ENCODE measurements around the gene NRCAM. TPM values are rescaled to one million over a fixed set of nuclear protein-coding genes. Genes with fewer than 3 reads are reported as not detected.

Gene NRCAM
- total RNA-seq, 1 donor from 2014 or later, result 60.4 TPM

DNA sequence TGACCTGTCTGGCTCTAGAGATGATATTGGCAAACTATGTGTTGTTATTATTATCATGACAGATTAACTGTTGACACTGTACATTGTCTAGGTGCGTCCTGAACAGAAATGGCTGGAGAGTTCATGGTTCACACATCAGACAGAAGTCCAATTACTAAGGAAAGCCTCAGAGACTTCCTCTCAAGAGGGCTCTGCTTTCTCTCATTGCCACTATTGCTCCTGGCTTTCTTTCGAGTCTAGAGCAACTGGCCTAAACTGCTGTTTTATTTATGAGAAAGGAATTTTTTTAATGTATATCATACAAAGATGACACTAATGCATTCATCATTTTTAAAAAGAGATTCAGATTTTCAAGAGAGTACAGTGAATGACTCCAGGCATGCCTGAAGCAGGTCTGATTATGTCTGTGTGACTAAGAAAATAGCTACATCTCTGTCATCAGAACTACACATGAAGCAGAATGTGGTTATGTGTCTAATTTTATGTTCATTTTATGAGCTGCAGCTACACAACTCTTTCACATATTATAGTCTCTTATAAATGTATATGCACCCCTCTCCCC, 30.4 kb downstream of the NRCAM start:
- DNase-seq (ENCODE audit: low read depth), result no peak

- no peak for DNase-seq (ENCODE audit: low read depth)
Observed at GRCh38 chr7:108424013-108424412, 32.2 kb downstream of the NRCAM start.

GRCh38 chr7:108423089-108423989, 32.9 kb downstream of the NRCAM start:
- DNase-seq (ENCODE audit: low read depth), result no peak

GRCh38 chr7:108421720-108422331, 34.4 kb downstream of the NRCAM start:
- DNase-seq (ENCODE audit: low read depth), result no peak

- DNase-seq (ENCODE audit: low read depth), result no peak
Observed at GRCh38 chr7:108419961-108420908, 36.0 kb downstream of the NRCAM start.

DNA sequence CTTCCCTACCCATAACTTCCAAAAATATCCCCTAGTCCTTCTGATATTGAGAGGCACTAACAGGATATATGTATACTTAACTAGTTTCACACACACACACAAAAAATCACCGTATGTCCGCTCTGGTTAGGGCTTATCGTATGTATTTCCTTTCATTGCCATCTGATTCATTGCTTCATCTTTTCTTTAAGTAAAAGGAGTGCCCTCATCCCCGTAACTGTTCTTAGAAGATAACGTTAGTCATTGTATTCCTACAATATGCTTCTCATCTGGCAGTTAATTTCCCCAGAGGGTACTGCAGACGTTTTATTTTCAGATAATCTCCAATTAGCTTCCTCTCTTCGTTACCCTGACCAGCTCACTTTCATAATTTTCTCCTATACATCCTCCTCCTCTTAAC, 37.3 kb downstream of the NRCAM start:
- DNase-seq (ENCODE audit: low read depth), result no peak

DNA sequence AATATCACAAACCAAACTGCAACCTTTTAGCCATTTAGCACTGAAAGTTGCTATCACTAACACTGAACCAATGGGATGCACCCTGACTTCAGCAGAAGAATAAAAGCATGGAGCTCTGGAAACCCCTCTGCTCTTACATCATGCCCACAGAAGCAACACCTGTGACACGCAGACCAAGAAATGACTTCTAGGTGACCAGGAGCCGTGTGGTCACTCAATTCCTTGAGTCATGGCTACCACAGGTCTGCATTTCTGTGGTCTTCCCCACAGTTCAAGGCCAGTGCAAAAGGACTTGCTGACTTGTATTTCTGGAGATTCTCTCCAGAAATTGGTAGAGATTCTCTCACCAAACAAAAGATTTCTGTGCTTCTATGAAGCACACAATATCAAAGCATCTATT, 38.3 kb downstream of the NRCAM start:
- peak; percentile 95 for DNase-seq (ENCODE audit: low read depth)

DNA sequence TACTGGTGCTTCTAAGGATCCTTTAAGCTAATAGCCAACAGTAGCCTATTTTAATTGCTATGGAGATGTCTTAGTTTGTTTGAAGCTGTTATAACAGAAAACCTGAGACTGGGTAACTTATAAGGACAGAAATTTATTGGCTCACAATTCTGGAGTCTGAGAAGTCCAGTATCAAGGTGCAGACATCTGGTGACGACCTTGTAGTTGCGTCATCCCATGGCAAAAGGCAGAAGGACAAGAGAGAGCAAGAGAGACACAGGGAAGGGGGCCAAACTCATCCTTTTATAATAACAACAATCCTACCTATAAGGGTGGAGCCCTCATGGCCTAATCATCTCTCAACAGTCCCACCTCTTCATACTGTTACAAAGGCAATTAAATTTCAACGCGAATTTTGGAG, 39.1 kb downstream of the NRCAM start:
- DNase-seq (ENCODE audit: low read depth), result no peak

DNA sequence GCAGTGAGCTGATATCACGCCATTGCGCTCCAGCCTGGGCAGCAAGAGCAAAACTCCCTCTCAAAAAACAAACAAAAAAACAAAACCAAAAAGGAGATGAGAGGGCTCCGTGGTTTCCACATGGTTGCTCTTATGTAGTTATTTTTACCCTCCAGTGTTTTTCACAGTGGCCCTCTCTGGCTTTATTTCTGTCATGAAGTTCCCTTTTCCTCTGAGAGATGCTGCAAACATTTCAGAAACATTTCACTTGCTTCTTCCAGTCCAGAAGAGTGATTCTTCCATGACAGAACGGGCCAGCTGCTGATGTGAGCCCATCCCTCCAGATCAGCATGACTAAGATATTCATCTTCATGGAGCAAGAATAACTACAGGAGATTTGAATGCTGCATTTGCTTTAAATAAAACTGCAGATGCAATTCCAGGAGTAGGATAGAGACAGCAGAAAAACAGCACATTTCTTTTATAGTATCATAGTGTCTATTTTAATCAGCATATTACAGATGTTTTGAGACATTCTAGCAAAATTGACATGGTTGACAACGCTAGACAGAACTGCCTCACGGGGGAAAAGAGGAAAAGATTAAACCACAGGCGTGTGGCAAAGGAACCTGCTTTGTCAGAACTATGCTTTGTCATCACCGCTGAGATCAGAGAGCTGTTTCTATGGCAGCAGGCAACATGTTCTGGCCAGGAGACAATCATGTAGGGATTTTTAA, 40.3 kb downstream of the NRCAM start:
- peak; percentile 90 for DNase-seq (ENCODE audit: low read depth)

GRCh38 chr7:108415084-108415483, 41.2 kb downstream of the NRCAM start:
- DNase-seq (ENCODE audit: low read depth), result no peak

GRCh38 chr7:108413782-108414492, 42.3 kb downstream of the NRCAM start:
- DNase-seq (ENCODE audit: low read depth), result peak; percentile 88

DNA sequence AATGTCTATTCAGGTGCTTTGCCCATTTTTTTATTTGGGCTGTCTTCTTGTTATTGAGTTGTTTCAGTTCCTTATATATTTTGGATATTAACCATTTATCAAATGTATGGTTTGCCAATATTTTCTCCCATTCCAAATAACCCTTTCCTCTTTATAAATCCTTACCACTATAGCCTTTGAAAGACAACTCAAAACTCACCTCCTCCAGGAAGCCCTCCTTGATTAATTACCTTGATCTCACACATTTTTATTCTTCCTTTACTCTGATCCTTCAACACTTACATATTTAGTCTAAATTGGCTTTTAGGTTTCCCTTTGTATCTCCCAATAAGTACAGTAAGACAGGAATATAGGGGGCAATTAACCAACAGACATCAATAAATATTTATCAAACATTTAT, 42.9 kb downstream of the NRCAM start:
- no peak for DNase-seq (ENCODE audit: low read depth)

- no peak for DNase-seq (ENCODE audit: low read depth)
Observed at GRCh38 chr7:108409146-108409545, 47.1 kb downstream of the NRCAM start.

DNA sequence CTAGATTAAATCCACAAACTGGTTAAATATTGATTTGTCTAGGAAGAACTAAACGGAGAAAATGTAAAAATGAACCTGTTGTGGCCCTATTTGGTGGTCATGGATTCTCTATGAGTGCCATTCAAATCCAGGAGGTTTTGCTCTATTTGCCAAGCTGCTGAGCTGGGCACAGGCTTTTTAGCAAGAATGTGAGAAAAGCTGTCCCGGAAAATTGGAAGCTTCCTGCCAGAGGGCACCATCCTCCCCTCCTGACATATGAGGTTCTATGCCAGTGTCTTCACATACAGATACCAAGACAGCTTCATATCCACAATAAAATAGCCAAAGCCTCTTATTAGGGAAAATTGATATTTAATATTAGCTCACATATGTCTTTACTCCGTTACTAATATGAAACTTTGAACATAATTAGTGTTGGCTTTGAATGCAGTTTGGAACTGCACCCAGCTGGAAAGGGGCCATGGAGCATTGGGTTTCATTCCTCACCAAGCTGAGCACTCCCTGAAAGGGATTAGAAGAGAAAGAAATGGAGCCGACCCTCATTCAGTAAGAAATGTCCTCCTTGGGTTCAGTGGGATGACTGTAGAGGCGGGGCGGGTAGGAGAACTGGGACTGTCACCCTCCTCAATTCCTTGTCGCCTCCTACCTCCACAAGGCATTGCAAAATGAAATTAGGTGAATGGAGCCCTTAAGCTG, 47.8 kb downstream of the NRCAM start:
- DNase-seq (ENCODE audit: low read depth), result no peak

DNA sequence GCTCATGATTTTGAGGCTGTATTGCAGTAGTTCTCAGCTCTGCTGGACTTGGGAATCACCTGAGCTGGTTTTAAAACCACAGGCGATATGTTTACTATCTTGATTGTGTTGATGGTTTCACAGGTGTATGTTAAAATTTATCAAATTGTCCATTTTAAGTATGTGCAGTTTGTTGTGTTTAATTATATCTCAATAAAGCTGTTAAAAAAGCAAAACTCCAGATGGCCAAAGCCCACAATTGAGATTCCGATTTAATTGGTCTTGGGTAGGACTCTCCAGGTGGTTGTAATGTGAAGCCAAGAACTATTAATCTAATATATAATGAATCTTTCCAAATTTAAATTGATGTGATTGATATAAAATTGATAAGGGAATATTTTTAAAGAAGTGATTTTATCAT, 48.6 kb downstream of the NRCAM start:
- DNase-seq (ENCODE audit: low read depth), result no peak

GRCh38 chr7:108406222-108406890, 49.9 kb downstream of the NRCAM start:
- DNase-seq (ENCODE audit: low read depth), result peak; percentile 46

GRCh38 chr7:108404509-108405420, 51.5 kb downstream of the NRCAM start:
- no peak for DNase-seq (ENCODE audit: low read depth)

Measured in myocyte (in vitro differentiated cells).